Thoracic aorta (tissue), 2 donors: ENCODE data around the gene SHMT1. TPM values are rescaled to one million over a fixed set of nuclear protein-coding genes. Genes with fewer than 3 reads are reported as not detected.
"Not testable (repeated sequence)": the region's sequence is repeated elsewhere in the genome, so short reads cannot be mapped to it uniquely, and the experiment has no call there.

Experiments
- ATAC-seq: fragments of 150-250 bp; one replicate; pipeline ENCODE4 v1.8.0; 2017; ENCODE audit warnings: low read depth; ENCODE audit not compliant: insufficient number of reproducible peaks, low FRiP score
- DNase-seq: peaks from one replicate; pipeline ENCODE4 v3.0.0-alpha.2; 2020; ENCODE audit warnings: low spot score
- H3K27ac ChIP-seq, 2 donors: fragments of 200-600 bp; sonication (generic); 1 replicate in 1 of 2; 2 replicates in 1 of 2; pipeline ENCODE4 v1.5.1; 2016; ENCODE audit warnings: mild to moderate bottlenecking in 2 of 2, moderate library complexity in 2 of 2
- H3K27me3 ChIP-seq: fragments of 200-600 bp; sonication (generic); replicated peaks from 2 replicates; pipeline ENCODE4 v1.6.0; 2016; ENCODE audit warnings: mild to moderate bottlenecking; ENCODE audit not compliant: insufficient read depth
- H3K36me3 ChIP-seq: fragments of 200-600 bp; sonication (generic); one replicate; pipeline ENCODE4 v1.5.1; 2016
- H3K4me1 ChIP-seq, 2 donors: fragments of 200-600 bp; sonication (generic); 1 replicate in 1 of 2; 2 replicates in 1 of 2; pipeline versions ENCODE4 v1.5.1 to v1.6.0; 2016; ENCODE audit warnings: low read depth in 2 of 2, mild to moderate bottlenecking in 1 of 2; ENCODE audit not compliant: control insufficient read depth in 1 of 2
- H3K4me3 ChIP-seq: fragments of 200-600 bp; sonication (generic); 2 replicates; pipeline ENCODE4 v1.5.1; 2016; ENCODE audit warnings: mild to moderate bottlenecking
- H3K9me3 ChIP-seq: fragments of 200-600 bp; sonication (generic); 2 replicates; pipeline ENCODE4 v1.5.1; 2016
- total RNA-seq, 2 donors: library from RNA; depleted of rRNA; stranded (reverse); fragments of >200 nt; gene quantifications; one replicate each; pipeline versions ENCODE4 v1.1.0 to v1.2.3, GENCODE V29; 2016
- TF ChIP-seq, protein P1 (sequence below): fragments of 200-600 bp; sonication (generic); IDR thresholded peaks from one replicate; pipeline ENCODE4 v1.5.1; 2019; ENCODE audit warnings: antibody characterized with exemption

SHMT1 gene
- total RNA-seq, result 10 to 100 TPM; 15.9 to 28.0 TPM

GRCh38 chr17:18363101-18364049 is at the start of gene SHMT1:
TSS of gene SHMT1 (minus strand) at chr17:18363550. CDS start at chr17:18355981, 7,569 bp downstream.
- Histone ChIP-seq H3K27ac (peak within 1 kb of the TSS; percentile 60 to 62), H3K4me1 (peaks cover 5 to 13% of the 10 kb centered on the region in 2 donors), H3K36me3 (no peaks in the 10 kb centered on the region), H3K9me3 (no peaks in the 10 kb centered on the region), H3K4me3 (peak within 1 kb of the TSS; percentile 78), H3K27me3 (no peaks in the 10 kb centered on the region)
- TF ChIP-seq, protein P1, sequence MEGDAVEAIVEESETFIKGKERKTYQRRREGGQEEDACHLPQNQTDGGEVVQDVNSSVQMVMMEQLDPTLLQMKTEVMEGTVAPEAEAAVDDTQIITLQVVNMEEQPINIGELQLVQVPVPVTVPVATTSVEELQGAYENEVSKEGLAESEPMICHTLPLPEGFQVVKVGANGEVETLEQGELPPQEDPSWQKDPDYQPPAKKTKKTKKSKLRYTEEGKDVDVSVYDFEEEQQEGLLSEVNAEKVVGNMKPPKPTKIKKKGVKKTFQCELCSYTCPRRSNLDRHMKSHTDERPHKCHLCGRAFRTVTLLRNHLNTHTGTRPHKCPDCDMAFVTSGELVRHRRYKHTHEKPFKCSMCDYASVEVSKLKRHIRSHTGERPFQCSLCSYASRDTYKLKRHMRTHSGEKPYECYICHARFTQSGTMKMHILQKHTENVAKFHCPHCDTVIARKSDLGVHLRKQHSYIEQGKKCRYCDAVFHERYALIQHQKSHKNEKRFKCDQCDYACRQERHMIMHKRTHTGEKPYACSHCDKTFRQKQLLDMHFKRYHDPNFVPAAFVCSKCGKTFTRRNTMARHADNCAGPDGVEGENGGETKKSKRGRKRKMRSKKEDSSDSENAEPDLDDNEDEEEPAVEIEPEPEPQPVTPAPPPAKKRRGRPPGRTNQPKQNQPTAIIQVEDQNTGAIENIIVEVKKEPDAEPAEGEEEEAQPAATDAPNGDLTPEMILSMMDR, result no peak
- peak; percentile 76 for ATAC-seq
- peak; percentile 74 for DNase-seq

DNA sequence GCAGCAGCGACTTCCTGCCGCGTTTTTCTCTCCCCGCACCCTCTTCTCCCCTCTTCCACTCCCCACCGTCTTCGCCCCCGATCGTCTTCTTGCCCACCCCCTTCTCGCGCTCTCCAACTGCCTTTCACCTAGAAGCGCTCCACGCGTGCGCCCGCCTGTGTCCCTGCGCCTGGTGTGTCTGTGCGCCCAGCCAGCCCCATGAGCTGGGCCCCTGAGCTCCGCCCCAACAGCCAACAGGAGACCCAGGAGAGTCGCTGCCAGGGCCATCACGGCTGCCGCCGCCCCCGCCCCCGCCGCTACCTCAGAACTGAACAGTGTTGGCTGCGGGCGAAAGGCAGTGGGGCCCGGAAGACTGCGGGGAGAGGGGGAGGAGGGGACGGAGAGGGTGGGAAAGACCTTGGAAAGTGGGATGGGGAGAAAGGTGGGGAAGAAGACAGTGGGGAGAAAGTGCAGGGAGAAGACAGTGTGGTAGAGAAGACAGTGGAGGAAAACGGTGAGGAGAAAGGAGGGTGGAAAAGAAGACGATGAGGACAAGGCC is 48.7 kb upstream of the SHMT1 start:
- H3K36me3 ChIP-seq, H3K27me3 ChIP-seq, H3K27ac ChIP-seq, H3K4me1 ChIP-seq, H3K9me3 ChIP-seq, DNase-seq, ATAC-seq: not testable (repeated sequence)
- peak overlapping the region; percentile 75 for H3K4me3 ChIP-seq

GRCh38 chr17:18411377-18411864 is 48.1 kb upstream of the SHMT1 start:
- not testable (repeated sequence) for ATAC-seq, H3K36me3 ChIP-seq, DNase-seq, H3K9me3 ChIP-seq, H3K27me3 ChIP-seq, H3K27ac ChIP-seq, H3K4me1 ChIP-seq
- H3K4me3 ChIP-seq, result peak overlapping the region; percentile 75

DNA sequence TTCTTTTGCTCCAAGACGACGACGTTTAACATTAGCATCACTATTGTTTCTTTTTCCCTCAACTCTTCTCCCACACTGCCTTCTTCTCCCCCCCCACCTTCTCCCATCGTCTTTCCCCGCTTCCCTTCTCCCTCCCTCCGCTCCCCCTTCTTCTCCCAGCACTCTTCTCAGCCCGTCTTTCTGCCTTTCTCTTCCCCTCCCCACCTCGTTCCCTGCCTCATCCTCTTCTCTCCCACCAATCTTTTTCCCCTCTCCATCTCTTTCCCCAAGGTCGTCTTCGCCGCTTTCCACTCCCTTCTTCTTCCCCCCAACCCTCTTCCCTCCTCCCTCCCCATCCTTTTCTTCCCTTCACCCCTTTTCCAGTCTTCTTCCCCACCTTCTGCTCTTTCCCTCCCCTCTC is 47.4 kb upstream of the SHMT1 start:
- ATAC-seq, DNase-seq, H3K9me3 ChIP-seq, H3K4me1 ChIP-seq, H3K36me3 ChIP-seq, H3K27ac ChIP-seq, H3K27me3 ChIP-seq: not testable (repeated sequence)
- H3K4me3 ChIP-seq, result peak overlapping the region; percentile 25

GRCh38 chr17:18409321-18409720 is 46.0 kb upstream of the SHMT1 start:
- H3K27me3 ChIP-seq, H3K4me3 ChIP-seq, H3K36me3 ChIP-seq, H3K27ac ChIP-seq, H3K9me3 ChIP-seq, ATAC-seq, DNase-seq, H3K4me1 ChIP-seq: not testable (repeated sequence)

DNA sequence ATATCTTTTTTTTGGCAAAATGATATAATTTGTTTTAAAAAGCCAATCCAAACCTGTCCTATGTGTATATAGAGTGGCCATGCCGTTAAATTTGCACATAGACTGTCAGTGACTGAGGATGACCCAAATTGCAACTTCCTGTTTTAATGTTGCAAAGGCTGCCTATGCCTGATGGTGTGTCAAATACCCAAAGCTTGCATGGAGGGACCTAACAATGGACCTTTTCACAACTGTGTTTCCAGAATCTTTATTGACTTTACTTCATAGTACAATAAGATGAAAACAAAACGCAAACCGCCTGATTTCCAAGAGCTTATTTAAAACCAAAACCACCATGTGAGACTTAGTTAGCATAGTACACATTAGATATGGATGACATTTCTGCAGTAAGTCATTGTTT is 45.6 kb upstream of the SHMT1 start:
- ATAC-seq, H3K4me3 ChIP-seq, H3K4me1 ChIP-seq, H3K27me3 ChIP-seq, H3K9me3 ChIP-seq, H3K27ac ChIP-seq, H3K36me3 ChIP-seq, DNase-seq: not testable (repeated sequence)

DNA sequence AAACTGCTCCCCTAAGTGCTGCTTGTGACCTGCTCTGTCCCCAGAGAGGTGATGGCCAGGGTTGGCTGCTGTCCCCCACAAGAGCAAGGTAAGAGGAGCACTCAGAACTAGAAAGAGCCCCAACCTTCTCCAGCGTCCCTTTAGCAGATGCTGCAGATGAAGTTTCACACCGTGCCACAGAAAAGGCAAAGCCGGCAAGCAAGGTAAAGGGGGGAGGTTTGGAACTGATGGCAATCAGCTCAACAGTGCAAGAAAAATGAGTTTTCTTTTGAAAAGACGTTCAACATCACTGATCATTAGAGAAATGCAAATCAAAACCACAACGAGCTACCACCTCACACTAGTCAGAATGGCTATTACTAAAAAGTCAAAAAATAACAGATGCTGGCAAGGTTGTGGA is 40.3 kb upstream of the SHMT1 start:
- H3K27ac ChIP-seq, H3K27me3 ChIP-seq, H3K36me3 ChIP-seq, ATAC-seq, DNase-seq, H3K4me1 ChIP-seq, H3K4me3 ChIP-seq, H3K9me3 ChIP-seq: not testable (repeated sequence)

DNA sequence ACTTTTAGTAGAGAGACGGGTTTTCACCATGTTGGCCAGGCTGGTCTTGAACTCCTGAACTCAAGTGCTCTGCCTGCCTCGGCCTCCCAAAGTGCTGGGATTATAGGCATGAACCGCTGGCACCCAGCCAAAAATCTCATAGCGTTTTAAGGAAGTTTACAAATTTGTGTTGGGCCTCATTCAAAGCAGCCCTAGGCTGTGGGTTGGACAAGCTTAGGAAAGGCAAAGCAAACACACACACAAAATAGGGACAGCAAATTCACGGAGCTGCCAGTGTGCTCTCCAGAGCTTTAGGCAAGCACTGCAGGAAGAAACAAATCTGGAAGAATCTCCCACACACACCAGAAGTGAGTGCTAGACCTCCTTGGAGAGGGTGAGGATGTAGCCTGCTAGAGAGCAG is 39.8 kb upstream of the SHMT1 start:
- H3K27ac ChIP-seq, DNase-seq, ATAC-seq, H3K4me1 ChIP-seq, H3K36me3 ChIP-seq, H3K4me3 ChIP-seq, H3K9me3 ChIP-seq, H3K27me3 ChIP-seq: not testable (repeated sequence)

DNA sequence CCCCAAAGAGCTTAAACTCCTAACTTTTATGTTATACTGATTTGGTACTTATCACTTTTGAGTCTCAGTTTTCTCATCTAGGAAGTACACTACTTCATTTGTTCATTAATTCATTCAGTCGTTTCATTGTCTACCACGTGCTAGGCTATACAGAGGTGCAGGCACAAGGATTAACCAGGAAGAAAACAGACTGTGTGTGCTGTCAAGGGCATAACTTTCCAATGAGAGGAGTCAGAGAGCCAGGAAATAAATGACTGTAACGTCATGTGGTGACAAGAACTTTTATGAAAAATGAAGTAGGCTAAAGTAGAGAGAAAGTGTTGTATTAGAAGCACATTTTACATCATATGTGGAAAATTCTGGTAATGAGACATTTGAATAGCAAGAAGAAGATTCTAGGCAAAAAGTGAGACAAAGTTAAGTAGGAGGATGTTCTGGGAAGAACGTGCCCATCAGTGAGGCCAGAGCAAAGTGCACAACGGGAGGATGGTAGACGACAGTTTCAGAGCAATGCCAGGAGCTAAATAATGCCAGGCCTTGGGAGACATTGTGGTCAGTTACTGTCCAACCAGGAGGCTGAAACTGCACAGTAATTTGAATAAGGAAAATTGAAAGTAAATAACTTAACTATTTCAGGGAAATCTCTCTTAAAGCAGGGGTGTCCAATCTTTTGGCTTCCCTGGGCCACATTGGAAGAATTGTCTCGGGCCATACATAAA is 38.7 kb upstream of the SHMT1 start:
- not testable (repeated sequence) for H3K27me3 ChIP-seq, H3K9me3 ChIP-seq, H3K36me3 ChIP-seq, H3K27ac ChIP-seq, DNase-seq, H3K4me3 ChIP-seq, H3K4me1 ChIP-seq, ATAC-seq

DNA sequence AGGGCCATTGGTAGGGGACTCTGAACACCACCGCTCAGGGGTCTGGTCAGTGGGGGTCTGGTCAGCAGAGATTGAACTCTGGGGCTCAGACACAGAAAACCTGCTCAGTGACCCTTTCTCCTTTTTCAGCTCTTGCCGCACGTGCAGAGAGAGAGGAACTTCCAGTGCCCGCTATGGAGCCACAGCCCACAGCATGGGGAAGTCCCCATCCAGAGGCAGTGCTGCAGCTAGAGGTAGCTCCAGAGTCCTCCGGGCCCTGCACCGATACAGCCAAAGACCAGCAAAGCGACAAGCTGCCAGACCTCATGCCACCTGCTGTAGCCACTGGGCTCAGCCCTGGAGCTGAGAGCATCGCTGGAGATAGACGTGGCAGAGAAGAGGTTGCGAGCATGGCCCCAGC is 25.4 kb upstream of the SHMT1 start:
- DNase-seq, ATAC-seq, H3K27ac ChIP-seq, H3K9me3 ChIP-seq, H3K36me3 ChIP-seq, H3K4me1 ChIP-seq, H3K4me3 ChIP-seq, H3K27me3 ChIP-seq: not testable (repeated sequence)

DNA sequence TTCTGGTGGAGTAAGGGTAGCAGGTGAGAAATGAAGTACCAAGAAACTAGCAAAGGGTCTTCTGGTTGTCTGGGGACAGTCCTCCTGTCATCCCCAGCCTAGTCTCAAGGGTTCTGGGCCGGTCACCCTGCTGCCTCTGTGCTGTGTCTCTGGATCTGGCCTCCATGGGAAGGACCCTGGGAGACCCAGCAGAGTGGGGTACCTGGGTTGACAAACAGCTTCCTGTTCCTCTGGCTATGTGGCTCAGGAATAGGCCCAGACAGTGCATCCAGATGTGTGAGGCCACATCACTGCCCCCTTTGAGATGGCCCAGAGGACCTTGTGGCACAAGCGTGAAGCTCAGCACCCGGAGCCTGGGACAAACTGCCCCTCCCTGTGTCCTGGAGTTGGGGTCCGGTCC is 24.9 kb upstream of the SHMT1 start:
- H3K36me3 ChIP-seq, ATAC-seq, H3K27me3 ChIP-seq, H3K4me1 ChIP-seq, H3K27ac ChIP-seq, H3K9me3 ChIP-seq, H3K4me3 ChIP-seq, DNase-seq: not testable (repeated sequence)
